SK-MEL-5 (cell line): ENCODE measurements around the gene SMIM35. TPM values are rescaled to one million over a fixed set of nuclear protein-coding genes. Genes with fewer than 3 reads are reported as not detected.
A peak's percentile ranks its signal among the peaks of the same experiment; 100 is the strongest.
"Not testable (repeated sequence)": the region's sequence is repeated elsewhere in the genome, so short reads cannot be mapped to it uniquely, and the experiment has no call there.

Experiments used
- DNase-seq: peaks from one replicate; pipeline ENCODE4 v3.0.0-alpha.2; 2016; ENCODE audit warnings: low read depth, low spot score
- in situ Hi-C: cut with HindIII; loops from 2 replicates; pipeline ENCODE4 v1.10.0; 2016; ENCODE audit warnings: low sequenced_read_pairs, high pct_unique_total_duplicates, low pct_unique_long_range_greater_than_20kb
- total RNA-seq: library from RNA; depleted of rRNA; stranded (reverse); fragments of >200 nt; shearing (Covaris generic); gene quantifications from 2 replicates; pipeline ENCODE4 v1.2.3, GENCODE V29; 2014

SMIM35 gene
- total RNA-seq, 1 experiment from 2014 or later: not detected

- in situ Hi-C loops: no loop called here
- DNase-seq: no peak
These were observed 99.7 kb downstream of the SMIM35 start for GRCh38 chr11:117986981-117987574.

GRCh38 chr11:117985953-117986887, 100.5 kb downstream of the SMIM35 start, which contains the start of gene IL10RA:
Gene IL10RA (plus strand): TSS chr11:117986394. CDS start chr11:117986468, 74 bp downstream.
- in situ Hi-C loops: no loop called here
- DNase-seq: peak; percentile 7

- no peak for DNase-seq
- in situ Hi-C loops: no loop called here
These were observed 102.3 kb downstream of the SMIM35 start for GRCh38 chr11:117984476-117984875.

GRCh38 chr11:117983163-117983475, 103.6 kb downstream of the SMIM35 start:
- in situ Hi-C loops: no loop called here
- no peak for DNase-seq

GRCh38 chr11:117980720-117981119, 106.0 kb downstream of the SMIM35 start:
- in situ Hi-C loops: no loop called here
- DNase-seq: no peak

- in situ Hi-C loops: no loop called here
- no peak for DNase-seq
These were observed 106.5 kb downstream of the SMIM35 start for GRCh38 chr11:117980280-117980679.

- no peak for DNase-seq
- in situ Hi-C loops: no loop called here
These were observed 107.1 kb downstream of the SMIM35 start for GRCh38 chr11:117979481-117980211.

GRCh38 chr11:117978991-117979390, 107.8 kb downstream of the SMIM35 start:
- in situ Hi-C loops: no loop called here
- no peak for DNase-seq

- DNase-seq, in situ Hi-C loops: not testable (repeated sequence)
These were observed 108.4 kb downstream of the SMIM35 start for GRCh38 chr11:117978291-117978910.

- DNase-seq, in situ Hi-C loops: not testable (repeated sequence)
These were observed 109.0 kb downstream of the SMIM35 start for GRCh38 chr11:117977612-117978264.

- in situ Hi-C loops: no loop called here
These were observed 109.7 kb downstream of the SMIM35 start for GRCh38 chr11:117977029-117977428.

GRCh38 chr11:117976445-117976844, 110.3 kb downstream of the SMIM35 start:
- no peak for DNase-seq

More at GRCh38 chr11:117977029-117977428, 109.7 kb downstream of the SMIM35 start:
- no peak for DNase-seq

GRCh38 chr11:117973503-117973860, 113.3 kb downstream of the SMIM35 start:
- in situ Hi-C loops: no loop called here
- DNase-seq: no peak

More at GRCh38 chr11:117976445-117976844, 110.3 kb downstream of the SMIM35 start:
- in situ Hi-C loops: no loop called here

- in situ Hi-C loops: no loop called here
- DNase-seq: no peak
These were observed 113.9 kb downstream of the SMIM35 start for GRCh38 chr11:117972629-117973502.

- in situ Hi-C loops: no loop called here
- no peak for DNase-seq
These were observed 114.7 kb downstream of the SMIM35 start for GRCh38 chr11:117972044-117972443.

GRCh38 chr11:117970400-117971024, 116.3 kb downstream of the SMIM35 start:
- DNase-seq: no peak
- in situ Hi-C loops: no loop called here
